Neural cell (in vitro differentiated cells): ENCODE results near the gene STK38L. TPM values are rescaled to one million over a fixed set of nuclear protein-coding genes. Genes with fewer than 3 reads are reported as not detected.

Experiments
- H2AFZ ChIP-seq: fragments of 200-600, 300-800 bp; sonication (generic), shearing (Covaris generic); 2 replicates; pipeline ENCODE4 v1.6.0; 2014; ENCODE audit warnings: low read depth, mild to moderate bottlenecking, antibody characterized with exemption, low read length, moderate library complexity
- H3F3A ChIP-seq: fragments of 200-600 bp; shearing (Covaris generic); 2 replicates; pipeline ENCODE4 v1.6.1; 2016; ENCODE audit warnings: mild to moderate bottlenecking, moderate library complexity, mixed read lengths, antibody characterized with exemption, low read length; ENCODE audit not compliant: insufficient read depth, poor library complexity, severe bottlenecking
- H3K27ac ChIP-seq: fragments of 200-600, 300-800 bp; sonication (generic), shearing (Covaris generic); 2 replicates; pipeline ENCODE4 v1.5.1; 2014; ENCODE audit warnings: mild to moderate bottlenecking, low read length, moderate library complexity
- H3K27me3 ChIP-seq: fragments of 300-800, 200-600 bp; sonication (generic), shearing (Covaris generic); 2 replicates; pipeline ENCODE4 v1.6.0; 2014; ENCODE audit warnings: mild to moderate bottlenecking, low read depth, low read length, moderate library complexity; ENCODE audit not compliant: insufficient read depth
- H3K36me3 ChIP-seq: fragments of 300-800, 200-600 bp; sonication (generic), shearing (Covaris generic); 2 replicates; pipeline ENCODE4 v1.5.1; 2014; ENCODE audit warnings: mild to moderate bottlenecking, antibody characterized with exemption, low read length, moderate library complexity; ENCODE audit not compliant: insufficient read depth
- H3K4me2 ChIP-seq: fragments of 300-800, 200-600 bp; sonication (generic), shearing (Covaris generic); 2 replicates; pipeline ENCODE4 v1.6.0; 2014; ENCODE audit warnings: mild to moderate bottlenecking, low read length
- H3K4me3 ChIP-seq: fragments of 300-800, 200-600 bp; sonication (generic), shearing (Covaris generic); 2 replicates; pipeline ENCODE4 v1.5.1; 2014; ENCODE audit warnings: mild to moderate bottlenecking, low read length, moderate library complexity
- H3K79me2 ChIP-seq: fragments of 200-600 bp; shearing (Covaris generic); replicated peaks from 2 replicates; pipeline ENCODE4 v1.6.0; 2014; ENCODE audit warnings: mild to moderate bottlenecking, low read length, moderate library complexity; ENCODE audit not compliant: insufficient read depth
- H3K9ac ChIP-seq: fragments of 300-800, 200-600 bp; sonication (generic), shearing (Covaris generic); 2 replicates; pipeline ENCODE4 v1.6.1; 2016; ENCODE audit warnings: mild to moderate bottlenecking, low read length, mixed read lengths
- H3K9me2 ChIP-seq: fragments of 200-600 bp; shearing (Covaris generic); 2 replicates; pipeline ENCODE4 v1.6.1; 2016; ENCODE audit warnings: mild to moderate bottlenecking, low read length, mixed read lengths; ENCODE audit not compliant: insufficient read depth
- H3K9me3 ChIP-seq: fragments of 200-600, 300-800 bp; sonication (generic), shearing (Covaris generic); 2 replicates; pipeline ENCODE4 v1.6.1; 2016; ENCODE audit warnings: mild to moderate bottlenecking, mixed run types, low read length, moderate library complexity, mixed read lengths
- H4K20me1 ChIP-seq: fragments of 200-600 bp; shearing (Covaris generic); 2 replicates; pipeline ENCODE4 v1.6.1; 2016; ENCODE audit warnings: mild to moderate bottlenecking, mixed run types; ENCODE audit not compliant: insufficient read depth
- EP300 ChIP-seq: fragments of 450-650 bp; conservative IDR thresholded peaks from 2 replicates; pipeline ENCODE4 v1.6.1; 2014; ENCODE audit warnings: antibody characterized with exemption, mild to moderate bottlenecking, moderate library complexity; ENCODE audit not compliant: poor library complexity, severe bottlenecking
- EZH2 ChIP-seq: fragments of 200-600, 300-800 bp; shearing (Covaris generic), sonication (generic); IDR thresholded peaks from 2 replicates; pipeline ENCODE4 v1.6.1; 2014; ENCODE audit warnings: antibody characterized with exemption, low read length, borderline replicate concordance, mild to moderate bottlenecking; ENCODE audit not compliant: insufficient read depth, poor library complexity, severe bottlenecking
- MXI1 ChIP-seq: fragments of 450-650 bp; conservative IDR thresholded peaks from 2 replicates; pipeline ENCODE4 v1.6.1; 2014; ENCODE audit warnings: antibody characterized with exemption, mild to moderate bottlenecking; ENCODE audit not compliant: poor library complexity, severe bottlenecking
- POLR2AphosphoS5 ChIP-seq: IDR thresholded peaks from 2 replicates; pipeline ENCODE4 v1.6.1; 2012
- RAD21 ChIP-seq: fragments of 450-650 bp; conservative IDR thresholded peaks from 2 replicates; pipeline ENCODE4 v1.6.1; 2014; ENCODE audit warnings: antibody characterized with exemption, mild to moderate bottlenecking, moderate library complexity
- SMC3 ChIP-seq: fragments of 450-650 bp; conservative IDR thresholded peaks from 2 replicates; pipeline ENCODE4 v1.6.1; 2014; ENCODE audit warnings: antibody characterized with exemption, mild to moderate bottlenecking, moderate library complexity; ENCODE audit not compliant: poor library complexity
- TAF1 ChIP-seq: IDR thresholded peaks from 2 replicates; pipeline ENCODE4 v1.6.1; 2012; ENCODE audit warnings: low read depth
- polyA plus RNA-seq: library from polyadenylated mRNA; depleted of rRNA; stranded (reverse); fragments of >200 nt; gene quantifications from 2 replicates; pipeline ENCODE4 v1.2.3, GENCODE V29; 2014
- TF ChIP-seq, protein P1 (sequence below): IDR thresholded peaks from 2 replicates; pipeline ENCODE4 v1.6.1; 2012; ENCODE audit warnings: borderline replicate concordance
- TF ChIP-seq, protein P2 (sequence below): fragments of 450-650 bp; IDR thresholded peaks from 2 replicates; pipeline ENCODE4 v1.5.1; 2014; ENCODE audit warnings: antibody characterized with exemption, mild to moderate bottlenecking, moderate library complexity; ENCODE audit not compliant: poor library complexity, severe bottlenecking

Gene STK38L
- polyA plus RNA-seq, 1 donor from 2014 or later = 31.5 TPM

DNA sequence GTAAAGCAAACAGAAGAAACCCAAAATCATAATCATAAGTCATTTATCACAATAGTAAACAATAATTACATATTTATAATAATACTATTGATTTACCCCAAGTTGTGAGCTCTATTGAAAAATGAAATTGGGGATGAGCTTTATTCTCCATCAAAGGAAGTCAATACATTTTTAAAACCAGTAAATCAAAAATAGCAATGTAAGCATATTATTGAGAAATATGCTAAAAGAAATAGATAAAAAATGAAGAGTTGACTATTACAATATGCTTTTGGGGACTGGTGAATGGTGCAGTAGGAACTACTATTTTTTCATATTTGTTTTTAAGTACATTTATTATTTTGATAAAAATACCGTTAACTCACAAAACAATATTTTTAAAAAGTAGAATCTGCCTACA, 31.2 kb upstream of the STK38L start:
- Histone ChIP-seq H3K4me2 (no peak overlapping the region), H3K4me3 (no peak overlapping the region), H2AFZ (no peak overlapping the region), H3F3A (no peaks in the 10 kb centered on the region), H3K36me3 (no peaks in the 10 kb centered on the region), H4K20me1 (no peaks in the 10 kb centered on the region), H3K27ac (no peak overlapping the region), H3K79me2 (no peaks in the 10 kb centered on the region), H3K9ac (no peak overlapping the region), H3K9me3 (no peaks in the 10 kb centered on the region), H3K9me2 (no peaks in the 10 kb centered on the region), H3K27me3 (no peaks in the 10 kb centered on the region)
- TF ChIP-seq EZH2 (no peak), SMC3 (no peak), TAF1 (no peak), RAD21 (no peak), EP300 (no peak)
- TF ChIP-seq, protein P1, sequence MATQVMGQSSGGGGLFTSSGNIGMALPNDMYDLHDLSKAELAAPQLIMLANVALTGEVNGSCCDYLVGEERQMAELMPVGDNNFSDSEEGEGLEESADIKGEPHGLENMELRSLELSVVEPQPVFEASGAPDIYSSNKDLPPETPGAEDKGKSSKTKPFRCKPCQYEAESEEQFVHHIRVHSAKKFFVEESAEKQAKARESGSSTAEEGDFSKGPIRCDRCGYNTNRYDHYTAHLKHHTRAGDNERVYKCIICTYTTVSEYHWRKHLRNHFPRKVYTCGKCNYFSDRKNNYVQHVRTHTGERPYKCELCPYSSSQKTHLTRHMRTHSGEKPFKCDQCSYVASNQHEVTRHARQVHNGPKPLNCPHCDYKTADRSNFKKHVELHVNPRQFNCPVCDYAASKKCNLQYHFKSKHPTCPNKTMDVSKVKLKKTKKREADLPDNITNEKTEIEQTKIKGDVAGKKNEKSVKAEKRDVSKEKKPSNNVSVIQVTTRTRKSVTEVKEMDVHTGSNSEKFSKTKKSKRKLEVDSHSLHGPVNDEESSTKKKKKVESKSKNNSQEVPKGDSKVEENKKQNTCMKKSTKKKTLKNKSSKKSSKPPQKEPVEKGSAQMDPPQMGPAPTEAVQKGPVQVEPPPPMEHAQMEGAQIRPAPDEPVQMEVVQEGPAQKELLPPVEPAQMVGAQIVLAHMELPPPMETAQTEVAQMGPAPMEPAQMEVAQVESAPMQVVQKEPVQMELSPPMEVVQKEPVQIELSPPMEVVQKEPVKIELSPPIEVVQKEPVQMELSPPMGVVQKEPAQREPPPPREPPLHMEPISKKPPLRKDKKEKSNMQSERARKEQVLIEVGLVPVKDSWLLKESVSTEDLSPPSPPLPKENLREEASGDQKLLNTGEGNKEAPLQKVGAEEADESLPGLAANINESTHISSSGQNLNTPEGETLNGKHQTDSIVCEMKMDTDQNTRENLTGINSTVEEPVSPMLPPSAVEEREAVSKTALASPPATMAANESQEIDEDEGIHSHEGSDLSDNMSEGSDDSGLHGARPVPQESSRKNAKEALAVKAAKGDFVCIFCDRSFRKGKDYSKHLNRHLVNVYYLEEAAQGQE = no peak
- TF ChIP-seq, protein P2, sequence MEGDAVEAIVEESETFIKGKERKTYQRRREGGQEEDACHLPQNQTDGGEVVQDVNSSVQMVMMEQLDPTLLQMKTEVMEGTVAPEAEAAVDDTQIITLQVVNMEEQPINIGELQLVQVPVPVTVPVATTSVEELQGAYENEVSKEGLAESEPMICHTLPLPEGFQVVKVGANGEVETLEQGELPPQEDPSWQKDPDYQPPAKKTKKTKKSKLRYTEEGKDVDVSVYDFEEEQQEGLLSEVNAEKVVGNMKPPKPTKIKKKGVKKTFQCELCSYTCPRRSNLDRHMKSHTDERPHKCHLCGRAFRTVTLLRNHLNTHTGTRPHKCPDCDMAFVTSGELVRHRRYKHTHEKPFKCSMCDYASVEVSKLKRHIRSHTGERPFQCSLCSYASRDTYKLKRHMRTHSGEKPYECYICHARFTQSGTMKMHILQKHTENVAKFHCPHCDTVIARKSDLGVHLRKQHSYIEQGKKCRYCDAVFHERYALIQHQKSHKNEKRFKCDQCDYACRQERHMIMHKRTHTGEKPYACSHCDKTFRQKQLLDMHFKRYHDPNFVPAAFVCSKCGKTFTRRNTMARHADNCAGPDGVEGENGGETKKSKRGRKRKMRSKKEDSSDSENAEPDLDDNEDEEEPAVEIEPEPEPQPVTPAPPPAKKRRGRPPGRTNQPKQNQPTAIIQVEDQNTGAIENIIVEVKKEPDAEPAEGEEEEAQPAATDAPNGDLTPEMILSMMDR = no peak

DNA sequence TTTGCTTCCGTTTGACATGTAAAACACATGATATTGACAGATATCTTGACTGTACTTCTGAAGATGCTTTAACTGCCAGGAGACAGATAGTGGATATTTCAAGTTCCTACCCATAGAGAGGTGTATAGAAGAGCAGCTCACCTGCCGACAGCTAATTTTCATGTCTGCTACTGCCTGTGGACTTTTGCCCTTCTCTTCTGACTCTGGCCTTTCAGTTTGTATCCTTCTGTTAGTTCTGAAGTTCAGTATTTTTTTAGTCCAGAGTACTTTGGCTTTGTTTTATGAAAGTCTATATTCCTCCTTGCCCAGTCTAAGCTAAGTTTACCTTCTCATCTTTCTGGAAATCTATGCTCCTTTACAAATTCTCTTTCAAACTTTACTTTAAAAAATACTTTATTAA, 30.8 kb upstream of the STK38L start:
- Histone ChIP-seq H3K36me3 (no peaks in the 10 kb centered on the region), H3K9me2 (no peaks in the 10 kb centered on the region), H3F3A (no peaks in the 10 kb centered on the region), H3K9ac (no peak overlapping the region), H3K4me2 (no peak overlapping the region), H3K27me3 (no peaks in the 10 kb centered on the region), H2AFZ (no peak overlapping the region), H3K9me3 (no peaks in the 10 kb centered on the region), H3K79me2 (no peaks in the 10 kb centered on the region), H3K27ac (no peak overlapping the region), H4K20me1 (no peaks in the 10 kb centered on the region), H3K4me3 (no peak overlapping the region)
- TF ChIP-seq MXI1 (no peak), POLR2AphosphoS5 (no peak), RAD21 (no peak), SMC3 (no peak), EZH2 (no peak), EP300 (no peak)
